Measurements from ENCODE around the gene BORCS5.

- TF ChIP-seq, protein P1, sequence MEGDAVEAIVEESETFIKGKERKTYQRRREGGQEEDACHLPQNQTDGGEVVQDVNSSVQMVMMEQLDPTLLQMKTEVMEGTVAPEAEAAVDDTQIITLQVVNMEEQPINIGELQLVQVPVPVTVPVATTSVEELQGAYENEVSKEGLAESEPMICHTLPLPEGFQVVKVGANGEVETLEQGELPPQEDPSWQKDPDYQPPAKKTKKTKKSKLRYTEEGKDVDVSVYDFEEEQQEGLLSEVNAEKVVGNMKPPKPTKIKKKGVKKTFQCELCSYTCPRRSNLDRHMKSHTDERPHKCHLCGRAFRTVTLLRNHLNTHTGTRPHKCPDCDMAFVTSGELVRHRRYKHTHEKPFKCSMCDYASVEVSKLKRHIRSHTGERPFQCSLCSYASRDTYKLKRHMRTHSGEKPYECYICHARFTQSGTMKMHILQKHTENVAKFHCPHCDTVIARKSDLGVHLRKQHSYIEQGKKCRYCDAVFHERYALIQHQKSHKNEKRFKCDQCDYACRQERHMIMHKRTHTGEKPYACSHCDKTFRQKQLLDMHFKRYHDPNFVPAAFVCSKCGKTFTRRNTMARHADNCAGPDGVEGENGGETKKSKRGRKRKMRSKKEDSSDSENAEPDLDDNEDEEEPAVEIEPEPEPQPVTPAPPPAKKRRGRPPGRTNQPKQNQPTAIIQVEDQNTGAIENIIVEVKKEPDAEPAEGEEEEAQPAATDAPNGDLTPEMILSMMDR (IDR thresholded peaks at IDR 0.05): no peak
- TF ChIP-seq TCF7L2 (IDR thresholded peaks at IDR 0.05; ENCODE audit: low read depth, low read length) (no peak), POLR2AphosphoS5 (IDR thresholded peaks at IDR 0.05; ENCODE audit: low read depth, low read length) (no peak), REST (IDR thresholded peaks at IDR 0.05; ENCODE audit: insufficient read depth in 1 of 2, low read depth in 2 of 2, low read length in 1 of 2) (no peak)
Observed at GRCh38 chr12:12336049-12336411, 20.8 kb upstream of the BORCS5 start.

All from Panc1 (cell line).